GM11168 (cell line): ENCODE results near the gene MRPS23.

Experiments used
- in situ Hi-C: fragments of 300-500 bp; cut with MboI; formaldehyde crosslinking; loops from one replicate; pipeline ENCODE4 v1.12.0; 2022; ENCODE audit warnings: low sequenced_read_pairs; ENCODE audit not compliant: unreplicated experiment

Gene MRPS23

GRCh38 chr17:57880086-57880456, 30.2 kb upstream of the MRPS23 start:
- in situ Hi-C loops = no loop called here

- in situ Hi-C loops = no loop called here
Observed at GRCh38 chr17:57879437-57880085, 29.7 kb upstream of the MRPS23 start.

- in situ Hi-C loops = no loop called here
Observed at GRCh38 chr17:57877803-57878377, 28.0 kb upstream of the MRPS23 start.

DNA sequence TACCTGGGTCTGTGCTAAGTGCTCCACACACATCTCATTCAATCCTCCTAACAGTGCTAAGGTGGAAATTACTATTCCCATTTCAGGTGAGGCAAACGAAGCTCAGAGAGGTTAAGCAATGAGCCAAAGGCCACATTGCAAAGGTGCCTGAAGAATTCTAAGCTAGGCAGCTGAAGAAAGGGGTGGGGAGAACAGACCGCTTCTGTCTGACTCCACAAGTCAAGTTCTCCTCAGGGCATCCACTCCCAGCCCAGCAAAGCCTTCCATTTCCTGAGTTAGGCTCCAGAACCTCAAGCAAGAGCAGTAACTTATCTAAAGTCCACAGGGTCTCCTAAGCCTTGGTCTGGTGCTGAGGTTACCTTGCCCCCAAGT, 27.0 kb upstream of the MRPS23 start:
- in situ Hi-C loops = no loop called here

DNA sequence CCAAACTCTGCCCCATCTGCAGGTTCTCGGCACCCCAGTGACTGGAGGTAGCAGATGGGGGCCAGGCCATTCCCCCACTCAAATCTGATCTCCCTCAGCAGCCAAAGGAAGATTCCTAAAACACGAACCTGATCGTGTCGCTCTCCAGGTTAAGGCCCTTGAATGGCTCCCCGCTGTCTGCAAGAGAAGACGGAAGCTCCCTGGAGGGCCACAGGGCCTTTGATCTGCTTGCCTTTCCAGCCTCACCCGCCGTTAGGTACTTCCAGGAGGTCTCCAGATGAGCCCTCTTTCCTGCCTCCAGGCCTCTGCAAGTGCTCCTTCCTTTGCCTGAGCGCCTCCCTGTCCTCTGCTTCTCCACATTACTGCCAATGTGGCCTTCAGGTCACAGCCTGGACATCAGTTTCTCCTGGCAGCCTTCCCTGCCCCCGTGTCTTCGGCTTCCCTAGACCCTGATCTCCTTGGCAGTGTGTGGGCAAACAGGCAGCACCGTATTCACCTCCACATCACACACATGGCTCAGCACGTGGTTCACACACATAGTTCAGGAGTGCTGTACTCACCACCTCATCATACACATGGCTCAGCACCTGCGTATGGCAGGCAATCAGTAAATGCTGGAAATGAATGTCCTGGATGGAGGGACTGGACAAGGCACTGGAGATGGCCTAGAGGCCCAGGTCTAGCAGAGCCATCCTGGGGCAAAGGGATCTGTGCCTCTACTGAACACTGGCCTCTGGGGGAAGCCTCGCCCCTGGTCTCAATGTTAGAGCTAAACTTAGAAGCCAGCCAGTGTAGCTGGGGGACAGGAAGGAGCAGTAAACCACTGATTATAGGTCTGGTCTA, 26.4 kb upstream of the MRPS23 start:
- in situ Hi-C loops = no loop called here

DNA sequence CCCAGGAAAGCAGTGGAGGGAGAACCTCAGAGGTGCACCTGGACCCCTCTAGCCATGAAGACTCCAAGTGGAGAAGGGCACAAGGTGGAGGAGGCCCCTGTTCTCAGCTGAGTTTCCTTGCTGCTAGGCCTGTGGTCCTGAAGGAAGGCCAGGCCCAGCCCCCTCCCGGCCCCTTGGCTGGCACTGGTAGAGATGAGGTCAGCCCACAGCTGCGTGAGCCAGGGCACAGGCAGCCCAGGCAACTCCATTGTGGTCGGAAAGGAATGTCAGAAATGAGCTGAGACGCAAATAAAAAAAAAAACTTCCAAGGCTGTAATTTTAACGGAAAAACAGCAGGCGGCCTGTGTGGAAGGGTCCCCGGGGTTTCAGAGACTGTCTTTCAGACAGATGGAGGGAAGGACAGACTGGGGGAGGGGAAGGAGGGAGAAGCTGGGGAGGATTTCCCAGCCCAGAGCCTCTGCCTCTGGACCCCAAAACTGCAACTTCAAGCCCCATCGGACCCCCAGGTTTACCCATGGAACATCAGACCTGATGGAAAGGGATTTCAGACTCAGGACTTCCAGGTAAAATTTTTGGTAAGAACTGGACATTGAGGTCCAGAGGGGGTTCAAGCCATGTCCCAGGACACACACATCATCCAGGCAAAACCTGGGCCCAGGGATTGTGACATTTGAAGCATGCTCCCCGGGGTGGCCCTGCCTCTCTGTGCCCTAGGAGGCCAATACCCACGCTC, 25.6 kb upstream of the MRPS23 start:
- in situ Hi-C loops = no loop called here

DNA sequence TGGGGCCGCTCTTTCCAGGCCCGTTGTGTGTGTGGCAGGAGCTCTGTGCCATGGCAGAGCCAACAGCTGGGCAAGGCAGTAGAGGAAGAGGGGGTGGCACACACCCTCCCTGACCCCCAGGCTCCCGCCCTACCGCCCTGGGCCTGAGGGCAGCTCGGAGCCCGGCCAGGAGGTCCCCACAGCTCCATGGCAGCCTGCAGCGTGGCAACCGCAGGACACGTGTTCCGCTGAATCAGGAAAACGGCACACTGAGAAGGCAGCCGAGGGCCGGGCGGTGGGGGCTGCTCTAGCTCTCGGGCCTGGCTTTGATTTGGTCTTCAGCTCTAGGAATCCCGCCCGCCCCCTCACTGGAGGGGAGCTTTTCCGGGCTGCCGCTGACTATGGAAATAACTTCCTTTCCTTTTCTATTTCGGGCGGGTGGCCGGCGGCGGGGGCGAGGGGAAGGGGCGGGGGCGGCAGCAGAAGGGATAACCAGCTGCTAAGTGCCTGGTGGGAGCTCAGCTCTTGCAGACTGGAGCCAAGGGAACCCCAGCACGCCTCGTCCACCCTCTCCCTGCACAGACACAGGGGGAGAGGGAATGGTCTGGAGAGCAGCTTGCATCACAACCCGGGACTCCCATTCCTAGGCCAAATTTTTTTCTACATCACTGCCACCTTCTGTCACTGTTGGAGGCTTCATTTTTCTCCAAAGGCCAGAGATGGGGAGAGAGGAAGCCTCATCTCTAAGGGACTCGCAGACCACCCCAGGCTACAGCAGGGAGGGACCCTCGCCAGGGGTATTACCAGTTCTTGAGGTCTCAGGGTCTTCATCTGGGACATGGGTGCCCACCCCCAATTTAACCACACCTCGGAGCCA, 24.8 kb upstream of the MRPS23 start:
- in situ Hi-C loops = no loop called here

- in situ Hi-C loops = no loop called here
Observed at GRCh38 chr17:57874058-57874419, 24.2 kb upstream of the MRPS23 start.

GRCh38 chr17:57873261-57874057, 23.6 kb upstream of the MRPS23 start:
- in situ Hi-C loops = no loop called here

GRCh38 chr17:57872536-57872935, 22.7 kb upstream of the MRPS23 start:
- in situ Hi-C loops = no loop called here

- in situ Hi-C loops = no loop called here
Observed at GRCh38 chr17:57871863-57872262, 22.0 kb upstream of the MRPS23 start.

DNA sequence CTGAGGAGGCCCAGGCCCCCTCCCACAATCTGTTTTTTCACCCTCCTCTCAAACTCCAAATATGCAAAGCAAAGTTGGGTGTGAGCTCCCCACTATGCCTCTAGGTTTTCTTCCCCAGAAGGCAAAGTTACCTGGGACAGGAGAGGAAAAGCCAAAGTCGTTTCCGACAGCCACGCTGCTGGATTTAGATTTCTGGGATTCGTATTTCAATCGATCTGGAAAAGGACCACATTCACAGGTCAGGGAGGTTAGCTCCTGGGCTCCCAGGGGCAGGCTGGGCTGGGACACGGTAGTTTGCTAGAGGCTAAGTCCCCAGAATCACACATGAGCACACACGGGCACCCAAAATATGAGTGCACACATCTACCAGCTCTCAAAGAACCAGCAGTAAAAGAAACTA, 21.3 kb upstream of the MRPS23 start:
- in situ Hi-C loops = no loop called here

- in situ Hi-C loops = no loop called here
Observed at GRCh38 chr17:57870283-57870635, 20.4 kb upstream of the MRPS23 start.

DNA sequence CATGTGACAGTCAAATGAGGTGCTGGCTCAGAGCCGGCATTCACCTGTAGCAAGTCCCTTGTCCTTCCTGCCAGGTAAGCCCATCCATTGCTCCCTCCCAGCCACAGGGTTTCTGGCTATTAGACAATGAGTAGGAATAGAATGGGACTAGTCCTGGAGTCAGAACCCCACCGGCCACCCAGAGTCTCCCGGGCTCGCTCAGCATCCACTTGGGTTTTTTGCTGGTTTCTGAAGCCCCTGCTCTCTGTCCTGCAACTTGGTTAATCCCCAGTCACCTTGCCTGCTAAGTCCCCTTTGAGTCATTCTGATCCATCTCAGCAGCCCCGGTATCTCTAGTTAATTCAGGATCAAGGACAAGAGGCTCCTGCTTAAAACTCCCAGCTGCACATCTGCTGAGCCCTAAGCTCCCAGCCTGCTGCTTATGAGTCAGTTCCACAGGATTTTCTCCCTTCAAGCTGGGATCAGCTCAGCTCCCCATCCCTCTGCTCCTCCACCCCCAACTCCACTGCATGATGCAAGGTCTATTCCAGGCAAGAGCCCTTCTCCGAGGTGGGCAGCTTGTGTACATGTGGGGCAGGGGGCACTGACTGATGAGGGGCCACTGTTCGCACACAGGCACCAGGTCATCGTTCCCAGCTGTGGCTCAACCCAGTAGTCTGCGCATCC, 19.9 kb upstream of the MRPS23 start:
- in situ Hi-C loops = no loop called here

- in situ Hi-C loops = no loop called here
Observed at GRCh38 chr17:57868910-57869616, 19.2 kb upstream of the MRPS23 start.

GRCh38 chr17:57868007-57868909, 18.4 kb upstream of the MRPS23 start:
- in situ Hi-C loops = no loop called here

DNA sequence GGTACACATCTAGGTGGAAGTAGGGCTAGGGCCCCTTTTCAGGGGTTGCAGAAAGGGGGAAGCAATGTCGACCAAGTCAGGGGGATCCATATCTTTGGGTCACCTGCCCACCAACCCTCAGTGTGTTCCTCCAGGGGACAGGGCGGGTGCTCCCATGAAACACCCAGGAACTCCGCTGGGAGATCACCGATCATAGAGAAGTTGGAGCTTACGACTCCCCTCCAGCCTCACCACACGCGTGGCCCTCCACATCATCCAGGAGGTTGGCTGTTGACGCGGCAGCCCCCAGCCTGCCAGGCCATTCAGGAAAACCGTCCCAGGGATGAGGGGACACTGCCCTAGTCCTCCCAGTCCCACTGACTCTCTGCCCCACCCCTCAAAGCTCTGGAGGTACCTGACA, 17.3 kb upstream of the MRPS23 start:
- in situ Hi-C loops = no loop called here
